ENCODE results near the gene KIF26A. TPM values are rescaled to one million over a fixed set of nuclear protein-coding genes. Genes with fewer than 3 reads are reported as not detected.

Gene KIF26A
- polyA plus RNA-seq, 1 of the 3 experiments (the other 2 are of a cell fraction), result 1.7 TPM

GRCh38 chr14:104148433-104149277 is 10.3 kb downstream of the KIF26A start:
- peak overlapping the region in 1 of 2 experiments; percentile 99; a peak in 3 of 4 replicates for H3K27ac ChIP-seq (ENCODE audit: low read depth in 2 of 2, low read length in 1 of 2)
- no peak overlapping the region for H3K4me3 ChIP-seq (ENCODE audit: low read depth in 2 of 2, low read length in 1 of 2)
- H3K27me3 ChIP-seq (ENCODE audit: insufficient read depth), result no peaks in the 10 kb centered on the region
- no peaks in the 10 kb centered on the region for H3F3A ChIP-seq (replicated peaks; ENCODE audit: insufficient read depth)
- H3K4me2 ChIP-seq, result no peak overlapping the region
- H3K9ac ChIP-seq, result no peak overlapping the region
- H3K9me3 ChIP-seq, result no peaks in the 10 kb centered on the region
- H3K9me2 ChIP-seq, result no peaks in the 10 kb centered on the region
- POLR2A ChIA-PET, result interaction anchor here (0.7 to 1.5 kb wide), 2 partner anchors 148 to 149 kb away, joined by 3 to 5 read pairs; no protein-coding TSS in a partner anchor
- WGBS (ENCODE audit: low lambda C conversion rate), result 83% methylated on average over 10 of the region's 22 CpGs
- no peaks in the 10 kb centered on the region for H4K20me1 ChIP-seq (ENCODE audit: insufficient read depth)
- CTCF ChIA-PET, result interaction anchor here (1.5 to 7.0 kb wide), 6 partner anchors 8 to 415 kb away, joined by 3 to 48 read pairs (median 18); partner anchors contain the start of gene KIF26A
- H3K36me3 ChIP-seq (replicated peaks in 1 of 2; ENCODE audit: control insufficient read depth in 1 of 2, insufficient read depth in 2 of 2, low read length in 1 of 2), result no peaks in the 10 kb centered on the region
- H2AFZ ChIP-seq (ENCODE audit: low read depth), result no peak overlapping the region
- peaks cover 16 to 97% of the 10 kb centered on the region in 2 experiments; a peak in 2 of 4 replicates for H3K4me1 ChIP-seq (ENCODE audit: control insufficient read depth in 1 of 2, insufficient read depth in 2 of 2, low read depth in 1 of 2, low read length in 1 of 2)
- H3K79me2 ChIP-seq (ENCODE audit: insufficient read depth), result no peaks in the 10 kb centered on the region
- no peak for DNase-seq
- no peak for TF ChIP-seq NFIC (IDR thresholded peaks at IDR 0.05; ENCODE audit: borderline replicate concordance)
- no peak for TF ChIP-seq EP300 (IDR thresholded peaks at IDR 0.05; ENCODE audit: borderline replicate concordance in 1 of 2, low read depth in 1 of 2, low read length in 1 of 2)
- no peak for TF ChIP-seq CHD2 (IDR thresholded peaks at IDR 0.05; ENCODE audit: low read length, partially characterized antibody)
- TF ChIP-seq PBX3 (IDR thresholded peaks at IDR 0.05), result no peak
- no peak for TF ChIP-seq JUND (IDR thresholded peaks at IDR 0.05)
- no peak for TF ChIP-seq NRF1 (IDR thresholded peaks at IDR 0.05; ENCODE audit: low read depth, low read length)
- no peak for TF ChIP-seq YY1 (IDR thresholded peaks at IDR 0.05; ENCODE audit: low read depth)
- TF ChIP-seq TEAD4 (IDR thresholded peaks at IDR 0.05; ENCODE audit: borderline replicate concordance, insufficient read depth), result no peak

DNA sequence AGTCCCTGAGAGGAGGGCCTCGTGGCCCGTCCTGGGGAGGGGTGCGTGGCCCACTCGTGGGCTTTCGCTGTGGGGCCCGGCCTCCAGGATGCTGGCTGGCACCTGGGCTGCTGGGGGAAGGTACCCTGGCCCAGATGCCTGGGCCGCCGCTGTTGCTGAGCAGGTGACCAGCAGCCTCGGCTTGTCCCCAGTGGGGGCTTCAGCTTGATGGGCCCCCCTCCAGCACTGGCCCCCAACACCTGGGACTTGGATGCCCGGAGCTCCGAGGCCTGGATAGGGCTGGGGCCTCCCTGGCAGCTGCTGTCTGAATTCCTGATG is 10.8 kb downstream of the KIF26A start:
- H3K9ac ChIP-seq, result no peak overlapping the region
- WGBS (ENCODE audit: low lambda C conversion rate), result no CpG with 5 or more reads among the region's 11 CpGs

More for the DNA sequence above, 10.8 kb downstream of the KIF26A start:
- H3K27me3 ChIP-seq (ENCODE audit: insufficient read depth), result no peaks in the 10 kb centered on the region
- H3K79me2 ChIP-seq (ENCODE audit: insufficient read depth), result no peaks in the 10 kb centered on the region
- TF ChIP-seq GATA2 (CRISPR knock-in tag; IDR thresholded peaks at IDR 0.05) (no peak), MAX (IDR thresholded peaks at IDR 0.05; ENCODE audit: low read depth) (no peak)
- peaks cover 16 to 97% of the 10 kb centered on the region in 2 experiments; a peak in 2 of 4 replicates for H3K4me1 ChIP-seq (ENCODE audit: control insufficient read depth in 1 of 2, insufficient read depth in 2 of 2, low read depth in 1 of 2, low read length in 1 of 2)
- ChIA-PET CTCF (interaction anchor here (1.3 to 7.0 kb wide), 8 partner anchors 8 to 415 kb away, joined by 3 to 48 read pairs (median 10); partner anchors contain the start of gene KIF26A), POLR2A (interaction anchor here (0.9 to 1.5 kb wide), 3 partner anchors 10 to 148 kb away, joined by 3 to 8 read pairs (median 5); no protein-coding TSS in a partner anchor)
- H3K27ac ChIP-seq (ENCODE audit: low read depth in 2 of 2, low read length in 1 of 2), result peak overlapping the region; percentile 48 to 99; a peak in 3 of 4 replicates
- H3K4me3 ChIP-seq (ENCODE audit: low read depth in 2 of 2, low read length in 1 of 2), result no peak overlapping the region
- H3K4me2 ChIP-seq, result peak overlapping the region; percentile 57; the same call in 1 of the 2 replicates
- no peaks in the 10 kb centered on the region for H3K9me3 ChIP-seq
- no peak overlapping the region for H2AFZ ChIP-seq (ENCODE audit: low read depth)
- no peaks in the 10 kb centered on the region for H3K9me2 ChIP-seq
- H4K20me1 ChIP-seq (ENCODE audit: insufficient read depth), result no peaks in the 10 kb centered on the region
- no peak for DNase-seq
- H3F3A ChIP-seq (replicated peaks; ENCODE audit: insufficient read depth), result no peaks in the 10 kb centered on the region
- H3K36me3 ChIP-seq (replicated peaks in 1 of 2; ENCODE audit: control insufficient read depth in 1 of 2, insufficient read depth in 2 of 2, low read length in 1 of 2), result no peaks in the 10 kb centered on the region

Data from SK-N-SH (cell line).